Immature natural killer cell (primary cell): ENCODE measurements around the gene IFNE. TPM values are rescaled to one million over a fixed set of nuclear protein-coding genes. Genes with fewer than 3 reads are reported as not detected.

Experiments used
- DNase-seq, 3 donors: peaks; one replicate each; pipeline ENCODE4 v3.0.0; 2022; ENCODE audit warnings: mixed read lengths in 1 of 3
- H3K27ac Mint-ChIP-seq, 6 donors: one replicate each; pipeline ENCODE4 v1.8.0; 2020; ENCODE audit warnings: mixed read lengths in 6 of 6, mild to moderate bottlenecking in 5 of 6, inconsistent platforms in 4 of 6, moderate library complexity in 3 of 6
- H3K27me3 Mint-ChIP-seq, 3 donors: one replicate each; pipeline ENCODE4 v1.8.0; 2020 to 2021; ENCODE audit warnings: low read depth in 3 of 3, mild to moderate bottlenecking in 3 of 3, mixed read lengths in 3 of 3, moderate library complexity in 3 of 3, inconsistent platforms in 1 of 3
- H3K36me3 Mint-ChIP-seq, 3 donors: one replicate each; pipeline ENCODE4 v1.8.0; 2020; ENCODE audit warnings: mixed read lengths in 3 of 3, inconsistent platforms in 2 of 3, mild to moderate bottlenecking in 2 of 3
- H3K4me1 Mint-ChIP-seq, 2 donors: one replicate each; pipeline ENCODE4 v1.8.0; 2020; ENCODE audit warnings: inconsistent platforms in 2 of 2, mild to moderate bottlenecking in 2 of 2, mixed read lengths in 2 of 2, moderate library complexity in 1 of 2
- H3K4me3 Mint-ChIP-seq, 5 donors: one replicate each; pipeline ENCODE4 v1.8.0; 2020; ENCODE audit warnings: mild to moderate bottlenecking in 5 of 5, mixed read lengths in 5 of 5, inconsistent platforms in 3 of 5, moderate library complexity in 3 of 5
- H3K9me3 Mint-ChIP-seq, 6 donors: one replicate each; pipeline ENCODE4 v1.8.0; 2020; ENCODE audit warnings: mild to moderate bottlenecking in 6 of 6, mixed read lengths in 6 of 6, inconsistent platforms in 4 of 6, moderate library complexity in 3 of 6
- polyA plus RNA-seq, 3 donors: library from polyadenylated mRNA; unstranded; fragments of 300-500 nt; fragmentation: Illumina TruSeq; gene quantifications; one replicate each; pipeline ENCODE4 v1.2.3, GENCODE V29; 2021

Gene IFNE
- polyA plus RNA-seq, 3 donors from 2014 or later = not detected

- H3K27me3 Mint-ChIP-seq = no peaks in the 10 kb centered on the region
- no peak overlapping the region for H3K4me3 Mint-ChIP-seq
- no peak overlapping the region for H3K27ac Mint-ChIP-seq
- H3K9me3 Mint-ChIP-seq = no peaks in the 10 kb centered on the region
- peaks cover 0 to 3% of the 10 kb centered on the region in 2 donors for H3K4me1 Mint-ChIP-seq
- no peak for DNase-seq
- no peaks in the 10 kb centered on the region for H3K36me3 Mint-ChIP-seq
Observed at GRCh38 chr9:21510806-21511205, 28.7 kb upstream of the IFNE start.

GRCh38 chr9:21507483-21507790 is 25.3 kb upstream of the IFNE start:
- no peaks in the 10 kb centered on the region for H3K36me3 Mint-ChIP-seq
- H3K4me1 Mint-ChIP-seq = peaks cover 0 to 3% of the 10 kb centered on the region in 2 donors
- no peak overlapping the region for H3K27ac Mint-ChIP-seq
- H3K9me3 Mint-ChIP-seq = no peaks in the 10 kb centered on the region
- no peak overlapping the region for H3K4me3 Mint-ChIP-seq
- peaks cover 0 to 2% (median 0%) of the 10 kb centered on the region in 3 donors for H3K27me3 Mint-ChIP-seq
- no peak for DNase-seq

GRCh38 chr9:21506626-21507482 is 24.7 kb upstream of the IFNE start:
- H3K4me1 Mint-ChIP-seq = peaks cover 0 to 3% of the 10 kb centered on the region in 2 donors
- H3K27me3 Mint-ChIP-seq = peaks cover 0 to 2% (median 0%) of the 10 kb centered on the region in 3 donors
- no peak for DNase-seq
- no peaks in the 10 kb centered on the region for H3K9me3 Mint-ChIP-seq
- H3K36me3 Mint-ChIP-seq = no peaks in the 10 kb centered on the region
- no peak overlapping the region for H3K27ac Mint-ChIP-seq
- H3K4me3 Mint-ChIP-seq = no peak overlapping the region

- H3K27me3 Mint-ChIP-seq = peaks cover 0 to 2% (median 0%) of the 10 kb centered on the region in 3 donors
- no peak for DNase-seq
- H3K4me3 Mint-ChIP-seq = peak overlapping the region in 3 of 5 donors; percentile 11 to 44 (median 37)
- no peaks in the 10 kb centered on the region for H3K9me3 Mint-ChIP-seq
- H3K27ac Mint-ChIP-seq = no peak overlapping the region
- H3K36me3 Mint-ChIP-seq = no peaks in the 10 kb centered on the region
- peaks cover 0 to 3% of the 10 kb centered on the region in 2 donors for H3K4me1 Mint-ChIP-seq
Observed at GRCh38 chr9:21505425-21506179, 23.5 kb upstream of the IFNE start.

- DNase-seq = peak in 2 of 3 donors; percentile 12 to 17
- H3K4me1 Mint-ChIP-seq = peaks cover 0 to 3% of the 10 kb centered on the region in 2 donors
- H3K4me3 Mint-ChIP-seq = no peak overlapping the region
- no peak overlapping the region for H3K27ac Mint-ChIP-seq
- no peaks in the 10 kb centered on the region for H3K36me3 Mint-ChIP-seq
- no peaks in the 10 kb centered on the region for H3K9me3 Mint-ChIP-seq
- H3K27me3 Mint-ChIP-seq = peaks cover 0 to 2% (median 2%) of the 10 kb centered on the region in 3 donors
Observed at GRCh38 chr9:21504894-21505293, 22.8 kb upstream of the IFNE start.

- Mint-ChIP-seq H3K27ac (no peak overlapping the region), H3K4me3 (no peak overlapping the region), H3K9me3 (no peaks in the 10 kb centered on the region), H3K4me1 (peaks cover 0 to 3% of the 10 kb centered on the region in 2 donors), H3K27me3 (peaks cover 0 to 6% (median 2%) of the 10 kb centered on the region in 3 donors), H3K36me3 (no peaks in the 10 kb centered on the region)
- DNase-seq = peak in 2 of 3 donors; percentile 3 to 4
Observed at GRCh38 chr9:21504113-21504512, 22.0 kb upstream of the IFNE start.

GRCh38 chr9:21502586-21502985 is 20.5 kb upstream of the IFNE start:
- Mint-ChIP-seq H3K27ac (no peak overlapping the region), H3K4me1 (peaks cover 0 to 3% of the 10 kb centered on the region in 2 donors)

GRCh38 chr9:21499912-21500311 is 17.8 kb upstream of the IFNE start:
- Mint-ChIP-seq H3K9me3 (no peaks in the 10 kb centered on the region), H3K27me3 (peaks cover 3 to 8% (median 4%) of the 10 kb centered on the region in 3 donors), H3K27ac (no peak overlapping the region), H3K4me1 (no peaks in the 10 kb centered on the region), H3K36me3 (no peaks in the 10 kb centered on the region), H3K4me3 (no peak overlapping the region)
- no peak for DNase-seq

More at GRCh38 chr9:21502586-21502985, 20.5 kb upstream of the IFNE start:
- H3K27me3 Mint-ChIP-seq = peaks cover 2 to 8% (median 3%) of the 10 kb centered on the region in 3 donors
- H3K4me3 Mint-ChIP-seq = no peak overlapping the region
- no peaks in the 10 kb centered on the region for H3K9me3 Mint-ChIP-seq
- H3K36me3 Mint-ChIP-seq = no peaks in the 10 kb centered on the region
- no peak for DNase-seq

GRCh38 chr9:21491756-21492155 is 9.6 kb upstream of the IFNE start:
- peaks cover 1 to 15% (median 2%) of the 10 kb centered on the region in 3 donors for H3K27me3 Mint-ChIP-seq
- H3K4me1 Mint-ChIP-seq = no peaks in the 10 kb centered on the region
- no peaks in the 10 kb centered on the region for H3K9me3 Mint-ChIP-seq
- no peak overlapping the region for H3K4me3 Mint-ChIP-seq
- H3K27ac Mint-ChIP-seq = no peak overlapping the region
- no peaks in the 10 kb centered on the region for H3K36me3 Mint-ChIP-seq
- no peak for DNase-seq

- Mint-ChIP-seq H3K4me3 (no peak overlapping the region), H3K27me3 (peaks cover 0 to 8% (median 2%) of the 10 kb centered on the region in 3 donors), H3K4me1 (peaks cover 0 to 1% of the 10 kb centered on the region in 2 donors), H3K27ac (no peak overlapping the region), H3K36me3 (peaks cover 0 to 3% (median 0%) of the 10 kb centered on the region in 3 donors), H3K9me3 (peaks cover 0 to 6% (median 0%) of the 10 kb centered on the region in 6 donors)
- no peak for DNase-seq
Observed at GRCh38 chr9:21481470-21482056, 550 bp downstream of the IFNE start.

GRCh38 chr9:21479152-21479702 is 2.9 kb downstream of the IFNE start:
- Mint-ChIP-seq H3K4me3 (no peak overlapping the region), H3K9me3 (peaks cover 0 to 1% (median 0%) of the 10 kb centered on the region in 6 donors), H3K27ac (no peak overlapping the region), H3K27me3 (peaks cover 0 to 6% (median 5%) of the 10 kb centered on the region in 3 donors), H3K36me3 (no peaks in the 10 kb centered on the region), H3K4me1 (peaks cover 0 to 1% of the 10 kb centered on the region in 2 donors)
- no peak for DNase-seq

GRCh38 chr9:21477466-21477865 is 4.6 kb downstream of the IFNE start:
- H3K4me1 Mint-ChIP-seq = peaks cover 0 to 1% of the 10 kb centered on the region in 2 donors
- no peaks in the 10 kb centered on the region for H3K36me3 Mint-ChIP-seq
- H3K9me3 Mint-ChIP-seq = peaks cover 0 to 1% (median 0%) of the 10 kb centered on the region in 6 donors
- peaks cover 0 to 6% (median 6%) of the 10 kb centered on the region in 3 donors for H3K27me3 Mint-ChIP-seq
- no peak overlapping the region for H3K27ac Mint-ChIP-seq
- no peak for DNase-seq
- no peak overlapping the region for H3K4me3 Mint-ChIP-seq

- DNase-seq = no peak
- Mint-ChIP-seq H3K36me3 (no peaks in the 10 kb centered on the region), H3K27me3 (peaks cover 0 to 8% (median 3%) of the 10 kb centered on the region in 3 donors), H3K27ac (no peak overlapping the region), H3K4me1 (no peaks in the 10 kb centered on the region), H3K9me3 (peaks cover 0 to 1% (median 0%) of the 10 kb centered on the region in 6 donors), H3K4me3 (no peak overlapping the region)
Observed at GRCh38 chr9:21473236-21473635, 8.9 kb downstream of the IFNE start.
